Adrenal gland (tissue), 12 donors: Measurements from ENCODE around the gene FBXL17. TPM values are rescaled to one million over a fixed set of nuclear protein-coding genes. Genes with fewer than 3 reads are reported as not detected.

ENCODE experiments used
- DNase-seq, 7 donors: peaks; one replicate each; pipeline ENCODE4 v3.0.0-alpha.2; 2019 to 2020
- H3K27ac ChIP-seq, 5 donors: fragments of 200-600 bp; sonication (generic) in 4 of 5; 1 replicate in 3 of 5; 2 replicates in 2 of 5; pipeline versions ENCODE4 v1.5.1 to v1.8.0; 2016 to 2020; ENCODE audit warnings: mild to moderate bottlenecking in 1 of 5
- H3K27me3 ChIP-seq: fragments of 200-600 bp; 2 replicates; pipeline ENCODE4 v1.8.0; 2021
- H3K36me3 ChIP-seq, 2 donors: fragments of 200-600 bp; replicated peaks in 1 of 2; 1 replicate in 1 of 2; 2 replicates in 1 of 2; pipeline versions ENCODE4 v1.5.1 to v1.8.0; 2018 to 2022
- H3K4me1 ChIP-seq, 2 donors: fragments of 200-600 bp; replicated peaks in 1 of 2; 1 replicate in 1 of 2; 2 replicates in 1 of 2; pipeline versions ENCODE4 v1.5.1 to v1.8.0; 2018 to 2021
- H3K4me3 ChIP-seq, 4 donors: fragments of 200-600 bp; sonication (generic) in 3 of 4; one replicate each; pipeline ENCODE4 v1.5.1; 2016 to 2018
- H3K9me3 ChIP-seq, 3 donors: fragments of 200-600 bp; sonication (generic) in 1 of 3; replicated peaks in 1 of 3; 1 replicate in 2 of 3; 2 replicates in 1 of 3; pipeline versions ENCODE4 v1.5.1 to v1.8.0; 2016 to 2021
- POLR2A ChIP-seq, 2 donors: fragments of 450-650 bp; IDR thresholded peaks; one replicate each; pipeline ENCODE4 v1.6.1; 2017; ENCODE audit warnings: antibody characterized with exemption in 2 of 2, mild to moderate bottlenecking in 2 of 2, moderate library complexity in 1 of 2
- WGBS, 4 donors: extraction: QIAGEN DNeasy Blood & Tissue Kit in 2 of 4; methylation state at CpG; one replicate each; pipeline versions ENCODE4 v1.1.5 to v1.1.7; 2013 to 2017; 5-methylcytosine and 5-hydroxymethylcytosine counted together
- intact Hi-C, 2 donors: fragments of 100-400 bp; cut with DNase I; formaldehyde crosslinking; loops; one replicate each; pipeline versions ENCODE4 v1.14.1 to v1.15.0; 2022 to 2023
- polyA plus RNA-seq, 3 donors: library from polyadenylated mRNA; stranded (reverse); fragments of 200-250 nt in 2 of 3; fragments of 350-450 nt in 1 of 3; fragmentation: Illumina TruSeq in 1 of 3; extraction: RNeasy Lipid Tissue Mini Kit (QIAGEN cat#74804) in 1 of 3; gene quantifications; one replicate each; pipeline ENCODE4 v1.2.3, GENCODE V29; 2013 to 2014
- total RNA-seq, 9 donors: library from RNA; depleted of rRNA in 4 of 9; stranded (reverse); fragments of >200 nt in 4 of 9; fragments of 120-200 nt in 1 of 9; fragmentation: NEBNext Ultra II Directional in 1 of 9; extraction: Animal tissue kit (Norgen Biotek cat#: 25700) in 1 of 9; gene quantifications; one replicate each; pipeline versions ENCODE4 v1.1.0 to v1.2.4, GENCODE V29; 2013 to 2023
- TF ChIP-seq, protein P1 (sequence below), 6 experiments: fragments of 450-650 bp in 4 of 6; fragments of 200-600 bp in 2 of 6; sonication (generic) in 1 of 6; IDR thresholded peaks; 1 replicate in 5 of 6; 2 replicates in 1 of 6; pipeline versions ENCODE4 v1.5.1 to v1.8.0; 2016 to 2021; ENCODE audit warnings: antibody characterized with exemption in 6 of 6, mild to moderate bottlenecking in 2 of 6, moderate library complexity in 1 of 6
- donor health status: healthy with polysubstance abuse.
- donor health status: Bipolar disorder and iron deficiency.
- donor health status: DM: yes; HTN: yes; CAD: no.
- donor health status: DM: no; HTN: no; CAD: no.
- donor health status: DM: no; HTN: no; CAD: no.
- donor health status: DM: yes; HTN: yes; CAD: no.

The FBXL17 gene
- total and polyA plus RNA-seq, 12 donors: 4.4 to 29.4 (median 21.3) TPM

DNA sequence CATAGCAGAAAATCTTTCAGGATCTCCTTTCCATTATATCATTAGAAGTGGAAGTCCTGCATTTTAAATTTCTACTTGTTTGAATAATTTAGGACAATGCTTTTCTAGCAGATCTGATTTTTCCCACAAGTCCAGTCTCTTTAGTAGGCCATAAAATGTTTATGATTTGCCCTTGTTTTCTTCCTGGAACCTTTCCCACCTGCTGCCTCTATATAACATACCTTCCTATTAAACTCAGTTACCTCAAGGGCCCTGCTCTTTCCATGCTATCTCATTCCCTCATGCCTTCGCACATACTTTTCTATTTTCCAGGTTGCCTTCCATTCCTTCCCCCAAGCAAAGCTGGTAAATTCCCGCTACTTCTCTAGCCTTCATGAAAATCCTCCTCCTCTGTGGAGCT is 524.1 kb downstream of the FBXL17 start:
- intact Hi-C loops: no loop called here
- 95 to 98% (median 97%) methylated on average over 2 of the region's 2 CpGs for WGBS, 4 donors
- Histone ChIP-seq H3K4me3 (no peak overlapping the region), H3K9me3 (no peaks in the 10 kb centered on the region), H3K27ac (no peak overlapping the region), H3K36me3 (no peaks in the 10 kb centered on the region), H3K27me3 (no peaks in the 10 kb centered on the region), H3K4me1 (no peaks in the 10 kb centered on the region)
- DNase-seq: no peak
- TF ChIP-seq POLR2A (IDR thresholded peaks at IDR 0.05): no peak
- TF ChIP-seq, protein P1, sequence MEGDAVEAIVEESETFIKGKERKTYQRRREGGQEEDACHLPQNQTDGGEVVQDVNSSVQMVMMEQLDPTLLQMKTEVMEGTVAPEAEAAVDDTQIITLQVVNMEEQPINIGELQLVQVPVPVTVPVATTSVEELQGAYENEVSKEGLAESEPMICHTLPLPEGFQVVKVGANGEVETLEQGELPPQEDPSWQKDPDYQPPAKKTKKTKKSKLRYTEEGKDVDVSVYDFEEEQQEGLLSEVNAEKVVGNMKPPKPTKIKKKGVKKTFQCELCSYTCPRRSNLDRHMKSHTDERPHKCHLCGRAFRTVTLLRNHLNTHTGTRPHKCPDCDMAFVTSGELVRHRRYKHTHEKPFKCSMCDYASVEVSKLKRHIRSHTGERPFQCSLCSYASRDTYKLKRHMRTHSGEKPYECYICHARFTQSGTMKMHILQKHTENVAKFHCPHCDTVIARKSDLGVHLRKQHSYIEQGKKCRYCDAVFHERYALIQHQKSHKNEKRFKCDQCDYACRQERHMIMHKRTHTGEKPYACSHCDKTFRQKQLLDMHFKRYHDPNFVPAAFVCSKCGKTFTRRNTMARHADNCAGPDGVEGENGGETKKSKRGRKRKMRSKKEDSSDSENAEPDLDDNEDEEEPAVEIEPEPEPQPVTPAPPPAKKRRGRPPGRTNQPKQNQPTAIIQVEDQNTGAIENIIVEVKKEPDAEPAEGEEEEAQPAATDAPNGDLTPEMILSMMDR (IDR thresholded peaks at IDR 0.05): no peak

DNA sequence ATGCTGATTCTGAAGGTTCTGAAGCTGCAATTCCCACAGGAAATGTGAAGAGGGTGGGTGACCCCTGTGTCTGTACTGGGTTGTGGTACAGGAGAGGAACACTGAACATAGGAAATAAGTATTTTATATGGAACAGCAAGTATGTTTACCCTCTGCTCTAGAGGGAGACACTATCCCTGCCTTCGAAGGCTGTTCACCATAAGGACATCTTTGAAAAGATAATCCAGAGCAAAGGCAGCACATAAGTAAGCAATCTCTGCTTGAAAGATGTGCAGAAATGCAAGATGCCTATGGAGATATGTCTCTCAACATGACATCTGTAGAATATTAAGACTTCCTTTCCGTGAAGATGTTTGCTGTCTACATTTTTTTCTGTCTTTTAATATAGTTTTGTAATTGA is 526.7 kb downstream of the FBXL17 start:
- DNase-seq: no peak
- 70 to 79% (median 75%) methylated on average over 2 of the region's 2 CpGs for WGBS, 4 donors
- Histone ChIP-seq H3K36me3 (no peaks in the 10 kb centered on the region), H3K27me3 (no peaks in the 10 kb centered on the region), H3K4me1 (no peaks in the 10 kb centered on the region), H3K9me3 (no peaks in the 10 kb centered on the region), H3K4me3 (no peak overlapping the region), H3K27ac (no peak overlapping the region)
- intact Hi-C loops: no loop called here
- no peak for TF ChIP-seq POLR2A (IDR thresholded peaks at IDR 0.05)
- TF ChIP-seq, protein P1 (IDR thresholded peaks at IDR 0.05): no peak

DNA sequence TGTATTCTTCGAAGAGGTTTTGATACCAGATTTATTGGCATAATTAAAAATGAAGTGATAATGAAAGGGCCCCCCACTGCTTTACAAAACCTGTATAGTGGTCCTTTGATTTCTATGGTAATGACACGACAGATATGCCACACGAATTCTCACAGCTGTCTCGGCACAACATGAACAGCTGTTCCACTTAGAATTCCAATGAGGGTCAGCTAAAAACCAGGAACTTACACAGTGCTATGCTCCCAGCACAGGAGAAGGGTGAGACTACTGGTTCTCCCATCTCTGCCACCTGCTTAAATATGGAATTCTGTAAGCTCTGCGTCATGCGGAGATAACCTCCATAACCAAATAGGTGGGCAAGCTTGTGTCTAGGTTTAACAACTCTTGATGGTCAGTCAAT is 528.2 kb downstream of the FBXL17 start:
- Histone ChIP-seq H3K4me1 (no peaks in the 10 kb centered on the region), H3K36me3 (no peaks in the 10 kb centered on the region), H3K9me3 (no peaks in the 10 kb centered on the region), H3K27ac (no peak overlapping the region), H3K27me3 (no peaks in the 10 kb centered on the region), H3K4me3 (no peak overlapping the region)
- 84 to 95% (median 91%) methylated on average over 6 of the region's 6 CpGs for whole genome bisulfite sequencing, 4 donors
- TF ChIP-seq, protein P1 (IDR thresholded peaks at IDR 0.05): no peak
- TF ChIP-seq POLR2A (IDR thresholded peaks at IDR 0.05): no peak
- no peak for DNase-seq
- intact Hi-C loops: no loop called here

DNA sequence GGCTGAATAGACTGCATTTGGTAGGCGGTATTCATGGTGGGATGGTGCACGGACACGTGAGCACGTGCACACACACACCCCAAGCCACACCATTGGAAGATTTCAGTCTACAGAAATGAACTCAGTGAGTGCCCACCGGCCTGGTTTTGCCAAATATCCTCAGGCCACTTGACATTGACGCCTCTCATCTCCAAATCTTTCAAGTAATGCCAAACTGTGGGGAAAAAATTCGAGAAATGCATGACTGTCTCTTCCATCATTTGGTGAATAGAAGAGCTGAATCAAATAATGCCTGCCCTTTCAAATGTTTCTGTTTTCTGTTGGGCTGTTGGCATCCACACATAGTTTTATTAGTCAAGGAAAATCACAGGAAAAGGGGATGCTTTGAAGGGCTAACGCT is 528.9 kb downstream of the FBXL17 start:
- no peak for DNase-seq
- Histone ChIP-seq H3K4me3 (no peak overlapping the region), H3K9me3 (no peaks in the 10 kb centered on the region), H3K27me3 (no peaks in the 10 kb centered on the region), H3K27ac (no peak overlapping the region), H3K36me3 (no peaks in the 10 kb centered on the region), H3K4me1 (no peaks in the 10 kb centered on the region)
- intact Hi-C loops: no loop called here
- WGBS, 4 donors: 84 to 93% (median 91%) methylated on average over 8 of the region's 8 CpGs
- no peak for TF ChIP-seq POLR2A (IDR thresholded peaks at IDR 0.05)
- TF ChIP-seq, protein P1 (IDR thresholded peaks at IDR 0.05): no peak
